Activated CD8-positive, alpha-beta memory T cell treated with anti-CD3 and anti-CD28 coated beads, Interleukin-2, amount 50 U/mL, for 1 hour (primary cell): ENCODE measurements around the gene POLR3C.

ENCODE experiments used
- DNase-seq: peaks from one replicate; pipeline ENCODE4 v3.0.0-alpha.2; 2020; ENCODE audit errors: extremely low read depth

POLR3C gene

DNA sequence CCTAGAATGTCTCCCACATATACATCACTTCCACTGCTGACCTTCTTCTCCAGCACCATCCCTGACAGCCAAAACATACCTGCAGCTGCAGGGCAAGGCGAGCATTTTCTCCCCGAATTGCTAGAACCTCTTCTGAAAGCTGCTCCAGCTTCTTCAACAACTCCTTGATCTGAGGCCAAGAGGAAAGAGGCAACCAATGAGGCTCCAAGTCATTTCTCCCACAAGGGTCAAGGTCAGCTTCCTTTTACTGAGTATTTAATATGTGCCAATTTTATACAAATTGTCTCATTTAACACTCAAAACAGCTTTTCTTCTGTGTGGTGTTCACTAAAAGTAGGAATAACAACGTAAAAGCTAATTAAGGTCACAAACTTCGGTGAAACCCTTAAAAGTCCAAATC lies 44.2 kb downstream of the POLR3C start:
- DNase-seq: no peak

GRCh38 chr1:145871994-145872924 lies 48.3 kb downstream of the POLR3C start:
- no peak for DNase-seq

GRCh38 chr1:145874646-145875045 lies 50.6 kb downstream of the POLR3C start:
- DNase-seq: no peak

DNA sequence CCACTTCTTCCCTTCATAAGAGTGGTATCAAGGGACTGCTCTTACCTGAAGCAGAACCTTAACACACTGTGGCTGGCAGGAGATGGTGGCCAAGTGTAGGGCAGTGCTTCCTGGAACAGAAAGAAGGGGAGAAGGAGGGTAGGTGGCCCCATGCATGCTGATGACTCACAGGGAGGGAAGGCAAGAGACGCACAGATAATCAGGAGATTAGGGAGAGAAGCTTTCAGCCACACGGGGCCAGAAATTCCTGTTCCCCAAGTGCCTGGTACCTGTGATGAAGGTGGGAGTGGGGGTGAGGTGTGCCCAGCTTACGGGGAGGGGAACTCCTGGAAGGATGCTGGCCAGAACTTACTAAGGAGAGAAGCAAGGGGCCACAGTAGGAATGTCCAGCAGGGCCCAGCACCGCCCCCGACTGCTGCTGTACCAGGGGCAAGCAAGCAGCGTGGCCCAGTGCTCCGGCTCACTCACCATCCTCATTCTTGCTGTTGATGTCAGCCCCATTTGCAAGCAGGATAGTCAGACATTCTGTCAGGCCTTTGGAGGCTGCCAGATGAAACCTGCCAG lies 54.0 kb downstream of the POLR3C start:
- DNase-seq: no peak

- no peak for DNase-seq
These were observed 54.7 kb downstream of the POLR3C start for GRCh38 chr1:145878724-145879123.

DNA sequence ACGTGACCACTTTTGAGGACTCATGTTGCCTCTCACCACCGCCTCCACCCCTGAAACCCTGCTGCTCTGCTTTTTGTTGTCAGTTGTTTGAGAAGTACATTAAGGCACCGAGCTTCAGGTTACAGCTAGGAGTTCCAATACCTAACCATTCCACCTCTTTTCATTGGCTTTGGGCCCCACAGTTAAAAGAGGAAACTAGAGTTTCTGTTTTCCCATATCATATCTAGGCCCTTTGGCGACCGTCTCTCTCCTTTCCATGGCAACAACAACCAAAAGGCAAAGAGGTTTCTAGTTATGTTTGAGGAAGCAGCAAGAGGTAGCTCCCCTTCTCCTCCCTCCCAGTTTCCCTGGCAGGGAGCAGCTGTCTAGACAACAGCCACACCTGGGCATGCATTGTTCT lies 55.8 kb downstream of the POLR3C start:
- no peak for DNase-seq

DNA sequence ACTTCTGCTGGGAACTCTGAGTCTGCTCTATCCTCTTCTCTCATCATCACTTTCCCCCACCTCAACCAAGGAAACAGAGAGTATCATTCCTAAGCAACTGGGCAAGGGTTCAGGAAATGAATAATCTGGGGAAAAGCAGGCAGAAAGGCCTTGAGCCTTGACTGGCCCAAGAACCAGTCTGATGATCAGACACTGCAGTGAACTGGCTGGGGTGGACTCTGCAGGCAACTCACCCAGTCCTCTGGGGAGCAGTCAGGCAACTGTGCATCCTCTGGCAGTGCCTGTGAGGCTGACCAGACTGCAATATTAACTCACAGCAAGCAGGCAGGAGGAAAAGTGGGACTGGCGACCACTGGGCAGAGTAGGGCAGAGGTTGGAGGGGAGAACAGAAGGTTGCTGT lies 60.7 kb downstream of the POLR3C start:
- no peak for DNase-seq

DNA sequence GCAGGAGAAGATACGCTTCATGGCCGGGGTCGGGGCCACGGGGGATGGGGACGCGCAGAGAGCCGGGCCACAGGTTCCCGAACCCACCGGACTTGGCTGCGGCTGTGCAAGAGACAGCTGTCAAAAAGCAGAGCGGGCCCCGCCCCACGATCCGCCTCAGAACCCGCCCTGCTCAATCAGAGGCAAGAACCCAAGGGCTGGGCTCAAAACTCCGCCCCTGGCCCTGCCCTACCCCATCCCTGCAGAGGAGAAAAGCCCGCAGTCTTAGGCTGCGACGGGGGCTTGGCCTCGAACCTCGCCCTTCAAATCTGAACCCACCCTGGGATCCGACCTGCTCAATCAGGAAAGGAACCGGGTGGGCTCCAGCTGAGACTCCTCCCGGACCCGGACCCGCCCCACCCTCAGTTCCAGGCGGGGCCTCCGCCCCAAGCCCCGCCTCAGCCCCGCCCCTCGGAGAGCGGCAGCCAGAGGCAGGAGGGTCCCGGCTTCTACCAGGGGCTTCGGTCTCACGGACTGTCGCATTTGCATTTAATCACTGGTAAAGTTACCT lies 61.8 kb downstream of the POLR3C start, which contains the start of gene ANKRD35:
Gene ANKRD35 (minus strand): TSS at position 129 of the 550 bp plus-strand sequence. CDS start 108 bp downstream, at position 21.
- DNase-seq: peak; percentile 54

GRCh38 chr1:145886390-145886789 lies 62.4 kb downstream of the POLR3C start:
- no peak for DNase-seq

DNA sequence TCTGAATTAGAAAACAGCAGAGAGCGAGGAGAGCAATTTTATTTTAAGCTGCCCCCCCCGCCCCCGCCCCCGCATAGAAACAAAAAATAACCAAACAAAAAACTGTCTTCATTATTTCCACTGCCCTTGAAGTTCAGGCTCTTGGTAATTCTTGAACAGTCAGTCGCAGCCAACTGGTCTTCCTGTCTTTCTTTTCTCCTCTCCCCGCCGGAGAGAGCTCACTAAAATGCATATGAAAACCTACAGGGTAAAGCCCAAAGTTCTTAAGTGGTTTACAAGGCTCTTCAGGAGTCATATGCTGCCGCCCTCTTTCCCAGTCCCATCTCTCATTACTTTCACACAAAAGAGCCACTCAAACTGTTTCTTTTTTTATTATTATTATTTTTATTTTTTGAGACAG lies 62.8 kb downstream of the POLR3C start:
- DNase-seq: no peak

GRCh38 chr1:145887631-145888030 lies 63.6 kb downstream of the POLR3C start:
- DNase-seq: no peak

DNA sequence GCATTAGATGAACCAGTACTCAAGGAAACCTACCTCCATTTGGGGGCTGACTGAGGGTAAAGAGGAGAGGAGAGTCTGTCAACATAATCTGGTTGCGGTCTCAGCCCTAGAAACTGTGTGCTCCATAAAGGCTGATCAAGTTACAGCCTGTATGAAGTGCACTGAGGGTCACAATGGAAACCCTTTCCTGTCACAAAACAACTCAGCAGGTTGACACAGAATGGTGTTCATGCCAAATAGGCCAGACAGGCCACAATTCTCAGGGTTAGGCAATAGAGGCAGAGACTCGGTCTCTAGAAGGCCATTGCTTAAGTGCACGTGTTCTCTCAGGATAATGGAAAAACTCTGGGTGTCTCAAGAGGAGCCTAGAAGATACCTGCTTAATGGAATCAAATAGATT lies 65.7 kb downstream of the POLR3C start:
- DNase-seq: no peak

DNA sequence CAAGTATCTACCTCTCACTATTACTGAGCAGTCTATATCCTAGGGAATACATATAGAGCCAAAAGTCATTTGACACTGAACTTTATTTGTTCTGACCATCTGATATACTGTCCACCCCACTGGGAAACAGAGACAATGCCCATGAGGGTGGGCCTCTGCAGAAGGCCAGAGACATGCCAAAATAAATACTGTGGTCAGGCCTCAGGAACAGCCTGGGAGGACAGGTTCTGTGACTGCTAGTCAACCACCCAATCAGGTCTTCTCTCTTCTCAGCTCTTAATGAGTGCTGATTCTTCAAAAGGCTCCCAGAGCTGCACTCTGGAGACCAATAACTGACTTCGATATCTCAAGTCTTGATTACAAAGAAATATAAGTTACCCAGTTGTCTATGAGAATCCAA lies 67.1 kb downstream of the POLR3C start:
- no peak for DNase-seq

GRCh38 chr1:145891587-145892485 lies 67.8 kb downstream of the POLR3C start:
- no peak for DNase-seq

DNA sequence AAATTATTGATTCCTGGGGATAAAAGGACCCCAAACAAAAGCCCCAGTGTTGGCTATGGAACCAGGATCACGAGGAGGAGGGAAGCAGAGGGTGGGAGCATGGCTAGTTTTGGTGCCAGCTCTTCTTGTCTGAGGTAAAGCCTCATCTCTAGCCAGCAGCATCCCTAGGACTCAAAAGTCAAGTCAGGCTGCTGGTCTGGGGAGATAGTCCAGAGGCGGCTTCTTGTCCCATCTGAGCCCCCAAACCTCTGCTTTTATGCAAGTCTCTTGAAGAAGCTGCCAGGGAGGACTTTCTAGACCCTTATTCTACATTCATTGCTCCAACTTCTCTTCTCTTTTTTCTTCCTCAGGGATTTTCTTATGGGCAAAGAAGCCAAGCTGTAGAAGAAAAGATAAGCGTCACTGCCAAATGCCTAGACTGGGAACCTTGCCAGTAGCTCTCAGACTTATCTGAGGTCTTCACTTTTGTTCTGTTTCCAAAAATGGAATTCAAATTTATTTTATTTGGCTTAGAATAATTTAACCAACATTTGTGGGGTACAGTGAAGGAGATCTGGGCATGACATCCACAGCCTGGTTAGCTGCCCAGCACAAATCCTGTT lies 68.6 kb downstream of the POLR3C start:
- DNase-seq: no peak

DNA sequence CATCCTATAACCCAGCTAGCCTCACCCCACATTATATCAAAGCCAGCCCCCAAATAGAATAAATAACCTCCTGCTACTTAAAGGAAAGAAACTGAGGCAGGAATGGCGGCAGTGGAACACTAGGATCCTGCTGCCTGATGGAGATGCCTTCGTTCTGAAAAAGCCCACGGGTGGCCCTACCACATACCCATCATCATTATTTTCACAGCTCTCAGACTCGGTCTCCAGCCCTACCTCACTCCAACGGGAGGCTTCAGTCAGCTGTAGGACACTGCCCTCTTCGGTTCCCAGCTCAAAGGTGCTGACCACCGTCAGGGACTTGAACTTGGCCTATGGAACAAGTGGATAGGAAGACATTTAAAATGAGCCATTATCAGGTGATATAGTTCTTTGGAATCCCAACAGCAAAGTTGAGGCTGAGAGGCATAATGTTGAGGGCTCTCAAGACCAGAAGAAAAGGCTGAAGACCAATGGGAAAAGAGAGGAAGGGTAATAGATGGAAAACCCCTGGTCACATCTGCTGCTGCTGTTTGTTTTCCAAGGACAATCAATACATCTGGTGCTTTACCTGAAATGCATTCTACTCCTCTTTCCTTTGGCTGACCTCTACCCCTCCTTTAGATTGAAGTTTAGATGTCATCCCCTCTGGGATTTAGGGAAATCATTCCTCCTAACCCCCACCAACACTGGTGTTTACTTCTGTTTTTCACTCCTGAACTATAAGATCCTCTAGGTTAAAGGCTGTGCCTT lies 69.5 kb downstream of the POLR3C start:
- DNase-seq: no peak
